ENCODE data around the gene MIF4GD.

Gene MIF4GD

GRCh38 chr17:75219815-75220214 lies 51.2 kb downstream of the MIF4GD start:
- Histone ChIP-seq H3K9me3 (no peaks in the 10 kb centered on the region), H3K27me3 (ENCODE audit: low read depth) (no peaks in the 10 kb centered on the region), H3K36me3 (replicated peaks) (peaks cover 75% of the 10 kb centered on the region), H3K4me3 (no peak overlapping the region), H3K4me1 (no peaks in the 10 kb centered on the region)
- in situ Hi-C loops (cut with MboI; ENCODE audit: low sequenced_read_pairs), result no loop called here
- no peak for DNase-seq (ENCODE audit: low spot score in 2 of 2)

- Histone ChIP-seq H3K4me1 (no peaks in the 10 kb centered on the region), H3K36me3 (replicated peaks) (peaks cover 81% of the 10 kb centered on the region), H3K4me3 (no peak overlapping the region), H3K27me3 (ENCODE audit: low read depth) (no peaks in the 10 kb centered on the region), H3K9me3 (no peaks in the 10 kb centered on the region)
- in situ Hi-C loops (cut with MboI; ENCODE audit: low sequenced_read_pairs), result no loop called here
- no peak for DNase-seq (ENCODE audit: low spot score in 2 of 2)
Observed at GRCh38 chr17:75218131-75218530, 52.9 kb downstream of the MIF4GD start.

Data from HAP-1 (cell line).